Activated CD4-positive, alpha-beta T cell treated with anti-CD3 and anti-CD28 coated beads, Interleukin-2, amount 50 U/mL, for 1 hour (primary cell): ENCODE measurements around the gene ITPK1.
A peak's percentile ranks its signal among the peaks of the same experiment; 100 is the strongest.

ENCODE experiments used
- DNase-seq: peaks from one replicate; pipeline ENCODE4 v3.0.0-alpha.2; 2020

Gene ITPK1

DNA sequence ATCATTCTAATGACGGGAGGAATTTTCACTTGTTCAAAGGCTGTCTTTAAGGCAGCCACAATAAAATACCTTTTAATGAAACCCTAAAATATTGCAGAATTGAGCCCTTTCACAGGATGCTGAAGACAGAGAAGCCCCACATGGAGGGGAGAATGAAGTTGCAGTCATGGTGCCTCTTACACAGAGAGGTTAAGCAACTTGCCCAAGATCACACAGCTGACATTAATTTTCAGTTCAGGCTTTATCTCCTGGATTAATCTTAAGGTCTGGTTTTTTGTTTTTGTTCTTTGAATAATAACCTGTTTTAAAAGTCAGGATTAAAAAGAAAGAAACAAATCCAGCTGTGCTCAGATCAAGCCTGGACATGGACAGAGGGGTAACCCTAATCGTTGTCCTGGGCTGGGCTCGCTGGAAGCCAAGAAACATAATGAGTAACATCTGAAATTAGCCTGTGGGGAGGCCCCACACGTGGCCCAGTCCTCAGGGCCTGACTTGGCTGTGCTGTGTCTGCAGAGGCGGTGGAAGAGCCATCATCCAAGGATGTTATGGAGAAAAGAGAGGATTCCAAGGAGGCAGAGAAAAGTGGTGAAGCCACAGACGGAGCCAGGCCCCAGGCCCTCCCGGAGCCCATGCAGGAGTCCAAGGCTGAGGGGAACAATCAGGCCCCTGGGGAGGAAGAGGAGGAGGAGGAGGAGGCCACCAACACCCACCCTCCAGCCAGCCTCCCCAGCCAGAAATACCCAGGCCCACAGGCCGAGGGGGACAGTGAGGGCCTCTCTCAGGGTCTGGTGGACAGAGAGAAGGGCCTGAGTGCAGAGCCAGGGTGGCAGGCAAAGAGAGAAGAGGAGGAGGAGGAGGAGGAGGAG, 184.8 kb downstream of the ITPK1 start:
- DNase-seq, result no peak

DNA sequence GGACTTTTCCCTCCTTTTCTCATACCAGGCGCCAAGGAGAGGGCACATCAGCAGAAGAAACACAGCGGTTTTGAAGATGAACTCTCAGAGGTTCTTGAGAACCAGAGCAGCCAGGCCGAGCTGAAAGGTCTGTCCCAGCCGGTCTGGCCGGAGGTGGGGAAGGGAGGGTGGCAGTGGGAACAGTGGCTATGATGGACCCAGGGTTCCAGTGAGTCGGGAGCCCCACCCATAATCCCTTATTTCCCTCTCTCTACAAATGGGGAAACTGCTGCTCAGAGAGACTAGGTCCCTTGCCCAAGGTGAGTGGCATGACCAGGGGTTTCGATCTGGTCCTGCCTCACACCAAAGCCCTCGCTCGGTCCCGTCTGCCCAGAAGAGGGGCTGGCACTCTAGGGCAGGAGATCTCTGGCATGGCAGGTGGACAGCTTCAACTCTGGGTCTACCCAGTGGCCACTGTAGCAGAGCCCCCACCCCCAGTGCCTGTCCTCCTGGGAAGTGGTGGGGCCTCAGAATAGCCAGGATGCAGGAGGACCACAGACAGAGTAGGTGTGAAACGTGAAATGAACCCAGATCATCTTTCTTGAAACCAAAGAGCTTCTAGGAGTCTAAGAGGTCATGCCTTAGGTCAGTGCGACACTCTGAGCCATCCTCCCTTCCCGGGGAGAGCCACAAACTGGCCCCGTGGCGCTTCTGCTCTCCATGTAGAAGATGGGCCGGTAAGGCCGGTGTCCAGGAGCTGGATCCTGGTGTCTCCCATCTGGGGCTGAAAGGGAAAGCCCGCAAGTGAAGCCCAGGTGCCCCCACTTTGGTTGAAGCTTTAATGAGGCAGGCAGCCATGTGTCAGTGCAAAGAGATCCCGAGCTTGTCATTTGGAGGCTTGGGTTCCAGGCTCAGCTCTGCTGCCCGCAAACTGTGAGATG, 185.8 kb downstream of the ITPK1 start:
- no peak for DNase-seq

DNA sequence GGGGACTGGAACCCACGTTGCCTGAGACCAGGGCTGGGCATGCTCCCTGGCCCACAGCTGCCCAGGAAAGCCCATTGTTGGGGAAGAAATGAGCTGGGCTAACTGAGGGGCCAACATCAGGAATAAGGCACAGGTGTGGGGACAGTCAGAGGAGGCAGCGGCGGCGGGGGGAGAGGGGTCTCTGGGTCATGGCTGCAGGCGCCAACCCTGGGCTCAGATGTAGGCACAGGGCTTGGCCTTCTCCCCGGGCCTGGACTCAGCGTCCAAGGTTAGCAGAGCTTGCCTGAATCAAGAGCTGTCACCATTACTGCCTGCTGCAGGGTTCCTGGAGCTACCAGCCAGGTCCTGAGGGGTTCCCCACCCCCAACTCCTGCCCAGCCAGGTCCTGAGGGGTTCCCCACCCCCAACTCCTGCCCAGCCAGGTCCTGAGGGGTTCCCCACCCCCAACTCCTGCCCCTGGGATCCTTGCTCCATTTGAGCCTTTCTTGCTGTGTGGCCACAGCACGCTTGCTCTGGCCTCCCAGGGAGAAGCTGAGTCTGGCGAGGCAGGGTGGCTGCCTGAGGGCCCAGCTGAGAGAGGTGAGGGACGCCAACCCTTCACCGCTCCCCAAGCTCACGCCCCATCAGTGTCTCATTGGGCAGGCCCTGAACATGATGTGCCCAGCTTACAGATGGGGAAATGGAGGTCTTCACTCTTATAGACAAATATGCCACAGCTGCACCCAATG, 186.6 kb downstream of the ITPK1 start:
- DNase-seq, result no peak

DNA sequence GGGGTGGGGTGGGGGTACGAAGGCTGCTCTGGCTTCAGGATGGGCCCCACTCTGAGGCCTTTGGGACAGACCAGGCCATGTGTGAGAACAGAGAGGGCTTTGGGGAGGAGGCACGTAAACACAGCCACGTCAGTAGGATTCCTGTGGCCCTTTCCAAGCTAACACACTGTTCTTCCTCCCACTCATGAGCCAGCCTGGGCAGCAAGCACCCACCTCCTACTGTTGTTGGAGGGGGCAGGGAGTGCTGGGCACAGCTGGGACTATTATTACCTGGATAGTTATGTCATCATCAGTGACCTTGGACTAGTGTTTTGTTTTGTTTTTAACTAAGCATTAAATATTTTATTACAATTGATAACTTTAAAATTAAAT, 187.5 kb downstream of the ITPK1 start:
- DNase-seq, result no peak

DNA sequence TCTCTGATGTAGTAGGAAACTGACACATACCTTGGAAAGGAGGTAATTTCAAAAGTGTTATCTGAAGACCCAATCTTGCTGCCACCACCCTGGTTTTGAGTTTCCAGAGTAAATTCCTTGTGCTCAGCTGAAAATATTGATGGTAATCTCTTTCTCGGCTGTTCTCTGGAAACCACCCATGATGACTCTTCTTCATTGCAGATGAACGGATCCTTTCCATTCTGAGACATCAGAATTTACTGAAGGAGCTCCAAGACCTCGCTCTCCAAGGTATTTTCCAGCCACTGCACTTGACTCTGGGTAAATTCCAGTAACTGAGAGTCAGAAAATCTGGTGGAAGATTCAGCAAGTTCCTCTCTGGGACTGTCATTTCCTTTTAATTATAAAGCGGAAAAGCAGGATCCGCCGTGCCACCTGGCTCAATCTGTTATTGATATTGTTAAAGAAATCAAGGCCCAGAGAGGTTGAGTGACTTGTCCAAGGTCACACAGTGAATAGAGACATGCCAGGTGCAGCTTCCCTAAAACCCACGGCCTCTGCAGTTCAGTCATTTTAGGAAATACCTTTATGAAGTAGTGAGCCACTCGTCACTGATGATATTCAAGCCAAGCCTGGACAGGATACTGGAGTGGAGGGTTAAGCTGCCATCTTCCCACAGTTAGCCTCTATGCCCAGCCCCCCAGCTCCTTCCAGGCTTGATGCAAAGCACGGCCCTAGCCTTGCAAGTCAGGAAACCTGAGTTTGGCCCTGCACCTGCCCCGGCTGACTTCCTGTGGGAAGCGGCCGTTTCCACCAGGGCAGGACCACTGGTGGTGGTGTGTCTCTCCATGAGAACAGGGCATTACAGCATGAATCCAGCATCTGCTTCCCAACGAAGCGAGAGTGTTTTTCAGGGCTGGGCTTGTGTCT, 188.1 kb downstream of the ITPK1 start:
- DNase-seq, result no peak

DNA sequence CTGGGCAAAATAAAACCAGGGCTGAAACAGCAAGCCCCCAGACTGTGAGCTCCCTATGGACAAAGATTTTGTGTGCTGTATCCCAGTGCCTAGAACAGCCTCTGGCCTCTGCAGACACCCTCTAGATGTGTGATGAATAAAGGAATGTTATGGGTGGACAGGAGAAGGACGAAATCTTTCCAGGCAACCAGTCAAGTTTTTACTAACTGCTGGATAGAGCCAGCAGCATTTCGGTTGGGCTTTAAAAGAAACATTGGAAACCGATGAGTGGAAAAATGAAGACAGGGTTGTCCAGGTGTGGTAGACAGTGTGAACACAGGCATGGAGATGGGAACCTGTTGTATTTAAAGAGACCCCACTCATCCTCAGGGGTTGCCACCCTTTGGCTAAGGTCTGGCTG, 188.8 kb downstream of the ITPK1 start:
- no peak for DNase-seq

DNA sequence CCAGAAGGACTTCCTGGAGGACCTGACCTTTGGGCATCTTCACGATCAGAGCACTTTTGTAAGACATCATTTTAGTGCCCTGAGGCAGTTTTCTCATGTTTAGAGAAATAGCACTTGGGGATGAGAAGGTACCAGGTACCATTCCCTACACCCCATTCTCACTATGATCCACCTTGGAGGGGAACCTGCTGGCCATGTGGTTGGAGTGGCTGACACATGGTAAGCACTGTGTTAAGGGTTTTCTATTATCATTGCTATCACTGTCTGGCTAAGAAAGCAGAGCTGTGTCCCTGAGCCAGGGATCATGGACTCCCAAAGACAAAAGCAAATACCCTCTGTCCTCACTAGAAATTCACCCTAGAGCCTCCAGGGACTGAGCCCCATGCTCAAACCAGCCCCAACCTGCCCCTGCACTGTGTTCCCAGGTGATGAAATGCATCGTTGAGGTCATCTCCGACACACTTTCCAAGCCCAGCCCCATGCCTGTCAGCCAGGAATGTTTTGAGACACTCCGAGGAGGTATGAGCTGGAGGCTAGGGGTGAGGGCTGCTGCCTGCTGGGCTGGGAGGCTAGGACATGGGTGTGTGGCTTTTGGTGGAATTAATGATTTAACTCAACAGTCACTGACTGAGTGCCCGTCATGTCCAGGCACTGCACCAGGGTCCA, 189.4 kb downstream of the ITPK1 start:
- DNase-seq, result no peak

DNA sequence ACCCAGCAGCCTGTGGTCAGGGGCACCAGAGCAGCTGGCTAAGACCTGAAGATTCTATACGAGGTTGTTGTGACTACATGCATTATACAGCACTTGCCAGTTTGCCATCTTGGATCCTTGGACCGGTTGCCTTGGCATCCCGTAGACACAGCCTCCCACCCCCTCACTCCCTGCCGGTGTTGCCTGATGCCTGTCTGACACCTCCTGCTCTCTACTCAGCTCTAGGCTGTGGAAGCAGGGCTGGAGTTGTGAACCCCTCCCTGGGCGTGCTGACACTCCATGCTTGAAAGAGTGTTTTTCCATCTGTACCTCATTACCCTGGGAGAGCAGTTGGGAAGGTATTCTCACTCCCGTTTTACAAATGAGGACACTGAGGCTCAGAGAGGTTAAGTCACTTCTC, 190.3 kb downstream of the ITPK1 start:
- no peak for DNase-seq

DNA sequence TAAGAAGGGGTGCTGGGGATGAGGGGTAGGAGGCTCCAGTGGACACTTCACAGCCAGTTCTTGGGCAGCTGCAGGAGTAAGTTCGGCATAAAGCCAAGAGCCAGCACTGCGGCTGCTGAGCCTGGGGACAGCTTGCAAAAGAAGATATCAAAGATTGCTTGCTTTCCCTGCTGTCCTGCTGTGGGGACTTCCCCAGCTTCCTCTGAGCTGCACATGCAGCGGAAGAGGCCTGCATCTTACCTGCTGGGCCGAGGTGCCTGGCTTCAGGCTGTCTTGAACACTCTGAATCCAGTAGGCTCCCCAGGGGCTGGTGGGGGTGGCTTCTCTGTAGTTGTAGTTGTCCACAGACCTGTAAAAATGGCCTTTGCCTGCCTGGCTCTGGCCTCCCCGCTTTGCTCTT, 191.5 kb downstream of the ITPK1 start:
- no peak for DNase-seq

DNA sequence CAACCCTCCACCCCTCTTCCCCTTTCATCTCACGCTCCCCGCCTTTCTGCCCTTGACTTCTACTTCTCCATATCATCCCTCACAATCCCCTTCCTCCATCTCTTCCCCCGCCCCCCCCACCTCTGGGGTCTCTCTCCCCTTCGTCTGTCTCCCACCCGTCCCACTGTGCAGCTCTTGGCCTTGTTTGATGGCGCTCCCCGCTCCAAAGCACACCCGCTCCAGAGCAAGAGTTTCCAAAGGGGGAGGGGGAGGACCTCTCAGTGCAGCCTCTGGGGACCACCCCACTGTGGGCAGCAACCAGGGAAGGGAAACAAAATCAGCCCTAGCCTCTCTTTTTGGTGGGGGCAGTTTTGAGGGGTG, 192.0 kb downstream of the ITPK1 start:
- DNase-seq, result no peak

DNA sequence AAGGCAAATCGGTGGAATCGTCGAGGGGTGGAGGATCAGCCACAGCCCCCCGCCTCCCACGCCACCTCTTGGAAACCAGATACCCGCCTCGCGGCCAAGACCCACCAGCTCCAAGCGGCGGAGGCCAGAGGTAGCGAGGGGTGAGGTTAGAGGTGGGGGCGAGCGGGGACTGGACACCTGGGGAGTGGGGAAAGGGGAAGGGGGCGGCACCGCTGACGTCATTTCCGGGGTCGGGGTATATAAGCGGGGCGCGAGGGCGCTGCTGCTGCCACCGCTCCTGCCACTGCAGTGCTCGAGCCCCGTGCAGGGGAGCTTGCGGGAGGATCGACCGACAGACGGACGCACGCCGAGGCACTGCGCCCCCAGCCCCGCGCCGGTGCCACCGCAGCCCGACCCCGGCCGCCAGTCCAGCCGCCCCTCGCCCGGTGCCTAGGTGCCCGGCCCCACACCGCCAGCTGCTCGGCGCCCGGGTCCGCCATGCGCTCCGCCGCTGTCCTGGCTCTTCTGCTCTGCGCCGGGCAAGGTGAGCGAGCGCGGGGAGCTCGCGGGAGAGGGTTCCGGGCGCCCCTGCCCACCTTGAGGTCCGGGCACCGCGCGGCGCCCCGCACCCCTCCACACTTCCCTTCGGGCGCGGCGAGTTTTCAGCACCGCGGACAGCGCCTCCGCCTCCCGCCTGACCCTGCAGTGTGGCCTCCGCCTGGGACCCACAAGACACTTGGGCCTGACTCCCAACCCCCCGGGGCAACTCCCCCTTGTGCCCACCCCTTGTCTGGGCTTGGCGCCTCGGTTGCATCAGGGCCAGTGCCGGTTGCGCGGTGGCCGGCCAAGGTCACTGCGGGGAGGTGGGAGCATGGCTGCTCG, 192.6 kb downstream of the ITPK1 start, which contains the start of gene CHGA:
TSS of gene CHGA (plus strand) at position 268 of the 861 bp plus-strand sequence. CDS start at position 478, 210 bp downstream.
- peak; percentile 42 for DNase-seq

DNA sequence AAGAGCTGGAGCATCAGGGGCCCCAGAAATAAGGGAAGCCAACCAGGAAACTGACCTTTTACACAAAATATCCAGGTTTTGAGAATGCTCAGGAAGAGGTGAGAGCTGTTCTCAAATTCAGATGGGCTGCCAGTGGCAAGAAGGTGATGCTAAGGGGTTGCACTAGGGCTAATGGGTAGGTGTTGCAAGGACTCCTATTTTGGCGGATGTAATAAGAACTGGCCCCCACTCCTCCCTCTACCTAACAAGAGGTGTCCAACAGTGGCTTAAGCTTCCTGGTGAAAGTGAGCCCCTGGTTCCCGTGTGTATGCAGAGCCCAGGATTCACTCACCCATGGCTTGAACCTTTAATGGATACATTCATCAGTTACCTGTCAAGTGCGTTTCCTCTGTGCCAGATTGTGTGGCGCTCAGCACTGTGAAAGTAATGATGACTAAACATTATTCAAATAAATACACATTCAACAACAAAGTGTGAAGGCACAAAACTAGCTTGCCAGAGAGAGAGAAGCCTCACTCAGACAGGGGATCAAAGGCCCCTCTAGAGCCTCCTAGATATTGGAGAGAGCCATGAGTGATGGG, 193.5 kb downstream of the ITPK1 start:
- no peak for DNase-seq

DNA sequence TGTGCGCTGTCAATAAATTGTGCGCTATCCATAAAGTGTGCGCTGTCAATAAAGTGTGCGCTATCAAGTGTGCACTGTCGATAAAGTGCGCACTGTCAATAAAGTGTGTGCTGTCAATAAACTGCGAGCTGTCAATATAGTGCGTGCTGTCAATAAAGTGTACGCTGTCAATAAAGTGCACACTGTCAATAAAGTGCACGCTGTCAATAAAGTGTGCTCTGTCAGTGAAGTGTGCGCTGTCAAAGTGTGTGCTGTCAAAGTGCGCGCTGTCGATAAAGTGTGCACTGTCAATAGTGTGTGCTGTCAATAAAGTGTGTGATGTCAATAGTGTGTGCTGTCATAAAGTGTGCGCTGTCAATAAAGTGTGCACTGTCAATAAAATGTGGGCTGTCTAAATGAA, 195.7 kb downstream of the ITPK1 start:
- no peak for DNase-seq

DNA sequence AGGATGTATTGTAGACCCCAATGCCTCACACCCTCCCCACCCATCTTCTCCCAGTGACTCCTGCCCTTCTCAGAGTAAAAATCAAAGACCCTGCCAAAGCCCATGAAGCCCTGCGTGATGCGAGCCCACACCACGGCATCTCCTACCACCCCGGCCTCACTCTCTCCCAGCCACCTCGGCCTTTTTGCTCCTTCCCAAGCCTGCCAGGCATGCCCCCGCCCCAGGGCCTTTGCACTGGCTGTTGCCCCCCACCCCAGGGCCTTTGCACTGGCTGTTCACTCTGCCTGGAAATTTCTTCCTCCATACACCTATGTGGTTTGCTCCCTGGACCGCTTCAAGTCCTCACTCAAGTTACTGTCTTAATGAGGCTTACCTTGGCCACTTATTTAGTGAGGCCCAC, 197.8 kb downstream of the ITPK1 start:
- DNase-seq, result no peak

DNA sequence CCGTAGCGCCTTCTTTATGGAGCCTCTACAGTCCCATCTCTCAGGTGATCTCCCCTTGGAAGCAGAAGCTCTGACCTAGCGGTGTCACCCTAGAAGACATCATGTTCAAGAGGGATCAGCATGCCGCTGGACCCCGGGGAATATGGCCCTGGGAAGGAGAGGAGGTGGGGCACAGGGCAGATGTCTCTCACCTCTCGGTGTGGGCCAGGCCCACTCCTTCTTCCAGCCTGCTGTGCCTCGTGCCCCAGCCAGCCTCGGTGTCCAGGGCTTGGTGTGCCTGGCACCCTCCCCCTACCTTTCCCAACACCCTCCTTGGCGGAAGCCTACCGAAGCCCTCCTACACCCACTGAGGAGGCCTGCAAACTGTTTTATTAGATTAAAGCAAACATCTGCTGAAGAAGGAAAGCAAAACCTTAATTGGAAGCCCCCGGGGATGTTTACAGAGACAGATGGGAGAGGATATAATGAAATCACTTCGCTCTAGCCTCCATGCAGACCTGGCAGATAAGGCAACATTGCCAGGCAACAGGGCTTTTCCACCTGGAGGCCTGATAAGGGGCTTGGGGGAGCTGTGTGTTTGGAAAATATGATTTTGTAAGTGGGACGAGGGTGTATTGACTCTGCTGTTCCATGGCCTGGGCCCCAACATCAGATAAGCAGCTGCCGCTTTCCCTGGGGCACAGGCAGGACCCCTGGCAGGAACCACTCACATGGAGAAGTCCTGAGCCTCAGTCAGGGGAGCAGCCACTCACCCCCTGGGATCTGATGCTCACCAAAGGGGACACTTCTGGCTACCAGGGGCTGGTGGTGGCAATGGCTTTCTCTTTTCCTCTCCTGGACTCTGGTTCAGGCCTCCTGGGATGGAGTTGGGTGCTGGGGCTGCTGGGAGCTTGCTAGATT, 198.4 kb downstream of the ITPK1 start:
- DNase-seq, result no peak

DNA sequence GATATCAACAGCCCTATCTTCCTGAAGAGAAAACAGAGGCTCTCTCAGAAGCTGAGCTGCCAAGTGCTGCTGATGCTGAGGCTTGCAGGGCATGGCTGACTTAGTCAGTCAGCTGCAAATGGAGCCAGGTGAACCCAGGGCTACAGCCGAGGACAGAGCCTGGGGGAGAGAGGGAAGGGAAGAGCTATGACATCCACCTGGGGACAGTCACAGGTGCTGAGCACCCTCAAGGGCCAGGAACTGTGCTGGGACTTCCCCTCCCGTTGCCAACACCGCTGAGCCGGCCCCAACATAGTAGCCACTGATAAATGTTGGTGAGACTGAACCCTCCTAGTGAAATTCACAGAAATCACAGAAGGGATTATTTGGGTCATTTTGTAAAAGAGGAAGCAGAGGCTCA, 199.5 kb downstream of the ITPK1 start:
- no peak for DNase-seq

DNA sequence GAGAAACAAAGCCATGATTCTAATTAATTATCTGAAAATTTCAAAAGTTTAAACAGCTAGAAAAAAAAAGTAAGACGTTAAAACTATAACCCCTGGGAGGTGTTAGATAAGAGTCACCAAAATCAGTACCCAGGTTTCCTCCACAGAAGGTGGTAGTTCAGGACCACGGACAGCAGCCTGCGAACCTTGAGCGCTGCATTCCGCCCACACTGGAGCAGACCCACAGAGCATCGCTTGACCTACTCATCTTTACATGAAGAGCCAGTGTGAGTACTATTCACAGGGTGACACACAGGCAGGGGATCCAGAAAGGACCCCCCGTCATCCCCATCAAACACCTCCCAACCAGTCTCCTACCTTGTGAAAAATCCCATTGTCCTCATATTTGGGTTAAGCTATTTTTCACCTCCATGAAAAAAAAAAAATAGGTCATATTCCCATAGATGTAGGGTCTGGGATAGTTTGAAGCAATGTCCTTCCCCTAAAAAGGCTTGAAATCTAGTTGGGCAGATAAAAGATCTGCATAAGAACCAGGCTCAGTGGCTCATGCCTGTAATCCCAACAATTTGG, 201.6 kb downstream of the ITPK1 start:
- DNase-seq, result peak; percentile 34

DNA sequence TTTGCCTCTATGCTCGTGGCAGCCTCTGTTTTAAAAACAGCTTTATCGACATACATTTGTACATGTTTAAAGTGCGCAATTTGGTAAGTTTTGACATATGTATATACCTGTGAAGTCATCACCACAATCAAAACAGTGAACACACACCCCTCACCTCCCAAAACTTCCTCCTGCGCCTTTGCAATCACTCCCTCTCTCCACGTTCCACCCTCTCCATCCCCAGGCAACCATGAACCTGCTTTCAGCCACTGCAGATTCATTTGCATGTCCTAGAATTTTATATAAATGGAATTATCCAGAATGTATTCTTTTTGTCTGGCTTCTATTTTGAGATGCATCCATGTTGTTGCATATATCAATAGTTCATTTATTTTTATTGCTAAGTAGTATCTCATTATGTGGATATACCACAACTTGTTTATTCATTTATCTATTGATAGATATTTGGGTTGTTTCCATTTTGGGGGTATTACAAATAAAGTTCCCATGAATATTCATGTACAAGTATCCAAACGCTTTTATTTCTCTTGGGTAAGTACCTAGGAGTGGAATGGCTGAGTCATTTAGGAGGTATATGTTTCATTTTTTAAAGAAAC, 208.3 kb downstream of the ITPK1 start:
- DNase-seq, result no peak
